ENCODE data around the gene ITGA4. TPM values are rescaled to one million over a fixed set of nuclear protein-coding genes. Genes with fewer than 3 reads are reported as not detected.

ITGA4 gene
- total and polyA plus RNA-seq, 9 of the 15 experiments (the other 6 are each of a cell fraction or from before 2014, with no cell fraction given), result 0.06 to 0.81 (median 0.27) TPM

- no peaks in the 10 kb centered on the region for H3K36me3 ChIP-seq (ENCODE audit: control insufficient read depth, insufficient read depth, low read length)
- 0% methylated on average over 2 of the region's 2 CpGs for WGBS (ENCODE audit: insufficient coverage, low coverage, missing lambda C conversion rate)
- H3K9ac ChIP-seq (ENCODE audit: insufficient read depth in 1 of 2, low read depth in 2 of 2, low read length in 2 of 2), result no peak overlapping the region
- POLR2A ChIA-PET, result no interaction called here
- FAIRE-seq (no peak), DNase-seq (ENCODE audit: extremely low read depth in 1 of 4, low spot score in 3 of 4) (no peak), ATAC-seq (no peak)
- in situ Hi-C loops (cut with MboI) (no loop called here), intact Hi-C loops (cut with micrococcal nuclease) (no loop called here)
- H3K4me1 ChIP-seq (replicated peaks in 1 of 2; ENCODE audit: control insufficient read depth in 2 of 2, insufficient read depth in 2 of 2, low read length in 2 of 2), result no peaks in the 10 kb centered on the region
- no TSS peak for BruUV-seq (replicated peaks)
- H3K79me2 ChIP-seq (ENCODE audit: control insufficient read depth, insufficient read depth, low read length), result no peaks in the 10 kb centered on the region
- no peaks in the 10 kb centered on the region for H3K27me3 ChIP-seq (ENCODE audit: control insufficient read depth in 2 of 2, insufficient read depth in 2 of 2, low read length in 2 of 2)
- H3K9me3 ChIP-seq (replicated peaks; ENCODE audit: control insufficient read depth, insufficient read depth, low read depth, low read length), result no peaks in the 10 kb centered on the region
- H2AFZ ChIP-seq (ENCODE audit: low read depth, low read length), result no peak overlapping the region
- no peak overlapping the region for H3K27ac ChIP-seq (ENCODE audit: extremely low read depth, low read depth, low read length)
- H3K9me1 ChIP-seq (ENCODE audit: control insufficient read depth, insufficient read depth, low read length), result no peaks in the 10 kb centered on the region
- CTCF ChIA-PET (ENCODE audit: low intra/inter-chr PET ratio), result no interaction called here
- H4K20me1 ChIP-seq (replicated peaks; ENCODE audit: control insufficient read depth, insufficient read depth, low read length), result no peaks in the 10 kb centered on the region
- H3K4me3 ChIP-seq, result no peak overlapping the region
- TF ChIP-seq HDAC1 (IDR thresholded peaks at IDR 0.05) (no peak), KDM4B (IDR thresholded peaks at IDR 0.05; ENCODE audit: borderline replicate concordance in 2 of 2, low read depth in 1 of 2) (no peak), NFIX (CRISPR knock-in tag; IDR thresholded peaks at IDR 0.05; ENCODE audit: low read depth) (no peak), ZBTB33 (CRISPR knock-in tag; IDR thresholded peaks at IDR 0.05) (no peak), FOS (IDR thresholded peaks at IDR 0.05; ENCODE audit: extremely low read depth, insufficient read length) (no peak)
- TF ChIP-seq, protein P1, sequence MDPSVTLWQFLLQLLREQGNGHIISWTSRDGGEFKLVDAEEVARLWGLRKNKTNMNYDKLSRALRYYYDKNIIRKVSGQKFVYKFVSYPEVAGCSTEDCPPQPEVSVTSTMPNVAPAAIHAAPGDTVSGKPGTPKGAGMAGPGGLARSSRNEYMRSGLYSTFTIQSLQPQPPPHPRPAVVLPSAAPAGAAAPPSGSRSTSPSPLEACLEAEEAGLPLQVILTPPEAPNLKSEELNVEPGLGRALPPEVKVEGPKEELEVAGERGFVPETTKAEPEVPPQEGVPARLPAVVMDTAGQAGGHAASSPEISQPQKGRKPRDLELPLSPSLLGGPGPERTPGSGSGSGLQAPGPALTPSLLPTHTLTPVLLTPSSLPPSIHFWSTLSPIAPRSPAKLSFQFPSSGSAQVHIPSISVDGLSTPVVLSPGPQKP (CRISPR knock-in tag; IDR thresholded peaks at IDR 0.05), result no peak
- no peak overlapping the region for H3K4me2 ChIP-seq (ENCODE audit: insufficient read depth, low read length)
These were observed 101.2 kb downstream of the ITGA4 start for GRCh38 chr2:181558371-181558770.

Measured in K562 (cell line).